ENCODE results near the gene FHAD1. TPM values are rescaled to one million over a fixed set of nuclear protein-coding genes. Genes with fewer than 3 reads are reported as not detected.

FHAD1 gene
- total and polyA plus RNA-seq, 2 donors (not counting 3 experiments of a cell fraction or from before 2014, with no cell fraction given): 0.04 to 0.69 TPM

DNA sequence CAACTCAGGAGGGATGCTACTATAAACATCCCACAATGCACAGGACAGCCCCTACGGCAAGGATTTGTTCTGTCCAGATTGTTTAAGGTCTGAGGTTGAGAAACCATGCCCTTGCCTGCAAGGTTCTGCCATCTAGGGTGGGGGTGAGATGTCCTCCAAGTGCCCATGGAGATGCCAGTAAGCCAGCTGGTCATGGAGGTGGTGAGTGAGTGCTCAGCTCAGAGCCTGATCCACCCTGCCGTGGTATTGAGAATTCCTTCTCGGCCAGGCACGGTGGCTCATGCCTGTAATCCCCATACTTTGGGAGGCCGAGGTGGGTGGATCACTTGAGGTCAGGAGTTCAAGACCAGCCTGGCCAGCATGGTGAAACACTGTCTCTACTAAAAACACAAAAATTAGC is 178.0 kb downstream of the FHAD1 start:
- intact Hi-C loops (cut with micrococcal nuclease): no loop called here
- Histone ChIP-seq H3K36me3 (ENCODE audit: control insufficient read depth in 2 of 2, extremely low read depth in 1 of 2, insufficient read depth in 2 of 2, low read length in 2 of 2) (peaks cover 9 to 18% of the 10 kb centered on the region in 2 experiments), H3K27ac (ENCODE audit: insufficient read depth, low read depth, low read length) (no peak overlapping the region), H3K4me1 (ENCODE audit: control insufficient read depth, extremely low read depth, insufficient read depth, low read length) (peaks cover 2% of the 10 kb centered on the region), H3K9me3 (replicated peaks; ENCODE audit: control insufficient read depth, insufficient read depth, low read length) (no peaks in the 10 kb centered on the region), H3K79me2 (ENCODE audit: control insufficient read depth, insufficient read depth, low read length) (peaks cover 44% of the 10 kb centered on the region), H3K4me3 (replicated peaks in 1 of 3; ENCODE audit: insufficient read depth in 1 of 3, low read depth in 1 of 3, low read length in 3 of 3) (no peak overlapping the region), H3K9ac (replicated peaks; ENCODE audit: extremely low read depth, insufficient read depth, low read length) (no peak overlapping the region), H3K4me2 (ENCODE audit: insufficient read depth, low read length) (no peak overlapping the region), H2AFZ (ENCODE audit: low read depth, low read length) (no peak overlapping the region), H4K20me1 (replicated peaks; ENCODE audit: control insufficient read depth, extremely low read depth, insufficient read depth, low read length) (no peaks in the 10 kb centered on the region), H3K9me1 (replicated peaks; ENCODE audit: control insufficient read depth, extremely low read depth, insufficient read depth, low read length) (no peaks in the 10 kb centered on the region), H3K27me3 (ENCODE audit: control insufficient read depth in 2 of 2, insufficient read depth in 2 of 2, low read length in 2 of 2) (no peaks in the 10 kb centered on the region)
- ChIA-PET CTCF (interaction anchor here (1.0 to 13.1 kb wide), 4 partner anchors 93 to 101 kb away, joined by 3 to 332 read pairs (median 5); no protein-coding TSS in a partner anchor), POLR2A (no interaction called here)
- BruUV-seq (replicated peaks): no TSS peak
- TF ChIP-seq POLR2A (IDR thresholded peaks at IDR 0.05; ENCODE audit: low read depth, low read length) (no peak), POLR2AphosphoS5 (IDR thresholded peaks at IDR 0.05; ENCODE audit: insufficient read depth, low read depth, low read length) (no peak), EZH2 (IDR thresholded peaks at IDR 0.05; ENCODE audit: borderline replicate concordance, low read depth, low read length, severe bottlenecking) (no peak), JUN (IDR thresholded peaks at IDR 0.05; ENCODE audit: borderline replicate concordance, insufficient read depth, insufficient read length, low read depth) (no peak), GATA2 (IDR thresholded peaks at IDR 0.05; ENCODE audit: insufficient read depth, insufficient read length, low read depth, low read length) (no peak), MYC (IDR thresholded peaks at IDR 0.05; ENCODE audit: low read depth, low read length) (no peak), FOS (IDR thresholded peaks at IDR 0.05; ENCODE audit: borderline replicate concordance, insufficient read depth, low read length) (no peak)
- TF ChIP-seq, protein P1, sequence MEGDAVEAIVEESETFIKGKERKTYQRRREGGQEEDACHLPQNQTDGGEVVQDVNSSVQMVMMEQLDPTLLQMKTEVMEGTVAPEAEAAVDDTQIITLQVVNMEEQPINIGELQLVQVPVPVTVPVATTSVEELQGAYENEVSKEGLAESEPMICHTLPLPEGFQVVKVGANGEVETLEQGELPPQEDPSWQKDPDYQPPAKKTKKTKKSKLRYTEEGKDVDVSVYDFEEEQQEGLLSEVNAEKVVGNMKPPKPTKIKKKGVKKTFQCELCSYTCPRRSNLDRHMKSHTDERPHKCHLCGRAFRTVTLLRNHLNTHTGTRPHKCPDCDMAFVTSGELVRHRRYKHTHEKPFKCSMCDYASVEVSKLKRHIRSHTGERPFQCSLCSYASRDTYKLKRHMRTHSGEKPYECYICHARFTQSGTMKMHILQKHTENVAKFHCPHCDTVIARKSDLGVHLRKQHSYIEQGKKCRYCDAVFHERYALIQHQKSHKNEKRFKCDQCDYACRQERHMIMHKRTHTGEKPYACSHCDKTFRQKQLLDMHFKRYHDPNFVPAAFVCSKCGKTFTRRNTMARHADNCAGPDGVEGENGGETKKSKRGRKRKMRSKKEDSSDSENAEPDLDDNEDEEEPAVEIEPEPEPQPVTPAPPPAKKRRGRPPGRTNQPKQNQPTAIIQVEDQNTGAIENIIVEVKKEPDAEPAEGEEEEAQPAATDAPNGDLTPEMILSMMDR (IDR thresholded peaks at IDR 0.05; ENCODE audit: extremely low read depth in 1 of 2, insufficient read depth in 1 of 2, low read depth in 1 of 2, low read length in 2 of 2): no peak
- TF ChIP-seq, protein P2, sequence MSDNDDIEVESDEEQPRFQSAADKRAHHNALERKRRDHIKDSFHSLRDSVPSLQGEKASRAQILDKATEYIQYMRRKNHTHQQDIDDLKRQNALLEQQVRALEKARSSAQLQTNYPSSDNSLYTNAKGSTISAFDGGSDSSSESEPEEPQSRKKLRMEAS (IDR thresholded peaks at IDR 0.05; ENCODE audit: insufficient read depth, insufficient read length): no peak
- dilution Hi-C loops (cut with MboI; ENCODE audit: extremely low pct_ligation_motif_present, low sequenced_read_pairs): no loop called here
- DNase-seq (ENCODE audit: low read depth, low spot score) (no peak), FAIRE-seq (no peak)

Data from endothelial cell of umbilical vein (primary cell).